ENCODE measurements around the gene PDHX.

The PDHX gene

GRCh38 chr11:34897171-34897870 lies 19.1 kb upstream of the PDHX start:
- DNase-seq (ENCODE audit: low read depth): no peak
- no peak overlapping the region for H3K4me3 ChIP-seq (ENCODE audit: control insufficient read depth, low read depth, low read length)
- no peak for TF ChIP-seq CTCF (IDR thresholded peaks at IDR 0.05; ENCODE audit: control insufficient read depth, insufficient read depth, low read depth, low read length, missing control alignments)

- TF ChIP-seq CTCF (IDR thresholded peaks at IDR 0.05; ENCODE audit: control insufficient read depth, insufficient read depth, low read depth, low read length, missing control alignments): no peak
- no peak overlapping the region for H3K4me3 ChIP-seq (ENCODE audit: control insufficient read depth, low read depth, low read length)
- DNase-seq (ENCODE audit: low read depth): no peak
Measured at GRCh38 chr11:34898474-34898873, 17.9 kb upstream of the PDHX start.

GRCh38 chr11:34899633-34900016 lies 16.8 kb upstream of the PDHX start:
- TF ChIP-seq CTCF (IDR thresholded peaks at IDR 0.05; ENCODE audit: control insufficient read depth, insufficient read depth, low read depth, low read length, missing control alignments): no peak
- no peak for DNase-seq (ENCODE audit: low read depth)
- H3K4me3 ChIP-seq (ENCODE audit: control insufficient read depth, low read depth, low read length): no peak overlapping the region

- no peak overlapping the region for H3K4me3 ChIP-seq (ENCODE audit: control insufficient read depth, low read depth, low read length)
- no peak for DNase-seq (ENCODE audit: low read depth)
- no peak for TF ChIP-seq CTCF (IDR thresholded peaks at IDR 0.05; ENCODE audit: control insufficient read depth, insufficient read depth, low read depth, low read length, missing control alignments)
Measured at GRCh38 chr11:34904421-34904955, 11.9 kb upstream of the PDHX start.

- no peak for TF ChIP-seq CTCF (IDR thresholded peaks at IDR 0.05; ENCODE audit: control insufficient read depth, insufficient read depth, low read depth, low read length, missing control alignments)
Measured at GRCh38 chr11:34905666-34906065, 10.8 kb upstream of the PDHX start.

GRCh38 chr11:34907934-34908593 lies 8.4 kb upstream of the PDHX start:
- no peak overlapping the region for H3K4me3 ChIP-seq (ENCODE audit: control insufficient read depth, low read depth, low read length)
- DNase-seq (ENCODE audit: low read depth): no peak
- TF ChIP-seq CTCF (IDR thresholded peaks at IDR 0.05; ENCODE audit: control insufficient read depth, insufficient read depth, low read depth, low read length, missing control alignments): no peak

More at GRCh38 chr11:34905666-34906065, 10.8 kb upstream of the PDHX start:
- no peak for DNase-seq (ENCODE audit: low read depth)
- H3K4me3 ChIP-seq (ENCODE audit: control insufficient read depth, low read depth, low read length): no peak overlapping the region

All from AG09309 (cell line).